Activated CD4-positive, CD25-positive, alpha-beta regulatory T cell treated with anti-CD3 and anti-CD28 coated beads, Interleukin-2, amount 50 U/mL, for 72 hours (primary cell): ENCODE data around the gene DPP6.
"Not testable (repeated sequence)": the region's sequence is repeated elsewhere in the genome, so short reads cannot be mapped to it uniquely, and the experiment has no call there.

ENCODE experiments used
- DNase-seq: peaks from one replicate; pipeline ENCODE4 v3.0.0; 2021

DPP6 gene

GRCh38 chr7:154078523-154078922 is 26.3 kb downstream of the DPP6 start:
- DNase-seq: not testable (repeated sequence)

- DNase-seq: not testable (repeated sequence)
Measured at GRCh38 chr7:154080249-154080648, 28.1 kb downstream of the DPP6 start.

GRCh38 chr7:154087037-154087725 is 35.0 kb downstream of the DPP6 start:
- DNase-seq: not testable (repeated sequence)

- not testable (repeated sequence) for DNase-seq
Measured at GRCh38 chr7:154092093-154092492, 39.9 kb downstream of the DPP6 start.

DNA sequence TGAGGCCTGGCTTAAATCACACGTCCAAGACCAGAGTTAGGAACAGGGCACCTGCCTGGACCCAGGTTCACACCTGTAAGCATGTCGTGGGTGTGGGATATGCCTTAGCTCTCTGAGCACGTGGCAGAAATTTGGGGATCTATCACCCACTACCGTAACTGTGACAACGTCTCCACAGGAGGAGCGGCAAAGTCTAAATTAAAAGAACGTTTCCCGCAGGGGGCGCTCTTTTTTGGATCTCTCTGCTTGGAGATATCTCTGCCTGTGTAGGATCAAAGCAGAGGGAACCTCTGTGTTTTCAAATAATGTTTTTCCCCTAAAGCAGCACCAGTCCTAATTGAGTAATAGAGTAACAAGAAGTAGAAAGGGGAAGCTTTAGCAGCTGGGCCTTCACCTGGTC is 43.0 kb downstream of the DPP6 start:
- not testable (repeated sequence) for DNase-seq

GRCh38 chr7:154105063-154105462 is 52.9 kb downstream of the DPP6 start:
- DNase-seq: not testable (repeated sequence)

DNA sequence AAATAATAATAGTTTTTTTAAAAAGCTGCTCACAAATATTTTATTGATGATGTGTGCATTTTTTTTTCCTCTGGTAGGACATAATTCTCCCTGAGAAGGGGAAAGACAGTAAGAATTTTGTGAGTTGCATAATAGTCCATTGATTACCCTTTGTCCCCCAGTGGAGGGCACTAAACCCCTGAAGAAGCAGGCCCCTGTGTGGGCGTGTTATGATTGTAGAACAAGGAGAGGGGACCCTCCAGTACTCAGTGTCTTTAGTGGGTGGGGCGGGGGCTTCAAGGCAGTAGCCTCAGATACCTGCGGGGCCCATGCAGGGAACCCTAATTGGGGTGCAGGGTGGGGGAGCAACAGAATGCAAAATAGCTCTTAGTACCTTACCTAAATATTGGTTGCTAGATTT is 57.4 kb downstream of the DPP6 start:
- DNase-seq: not testable (repeated sequence)

GRCh38 chr7:154113732-154114351 is 61.6 kb downstream of the DPP6 start:
- DNase-seq: not testable (repeated sequence)

GRCh38 chr7:154117411-154118390 is 65.5 kb downstream of the DPP6 start:
- not testable (repeated sequence) for DNase-seq

DNA sequence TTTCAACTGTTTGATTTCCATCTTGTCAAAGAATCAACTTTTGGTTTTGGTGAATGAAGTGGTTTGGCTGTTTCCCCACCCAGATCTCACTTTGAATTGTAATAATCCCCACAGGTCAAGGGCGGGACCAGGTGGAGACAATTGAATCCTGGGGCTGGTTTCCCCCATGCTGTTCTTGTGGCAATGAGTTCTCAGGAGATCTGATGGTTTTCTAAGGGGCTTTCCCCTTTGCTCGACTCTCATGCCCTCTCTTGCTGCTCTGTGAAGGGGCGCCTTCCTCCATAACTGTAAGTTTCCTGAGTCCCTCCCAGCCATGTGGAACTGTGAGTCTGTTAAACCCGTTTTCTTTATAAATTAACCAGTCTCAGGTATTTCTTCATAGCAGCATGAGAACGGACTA is 68.6 kb downstream of the DPP6 start:
- not testable (repeated sequence) for DNase-seq

DNA sequence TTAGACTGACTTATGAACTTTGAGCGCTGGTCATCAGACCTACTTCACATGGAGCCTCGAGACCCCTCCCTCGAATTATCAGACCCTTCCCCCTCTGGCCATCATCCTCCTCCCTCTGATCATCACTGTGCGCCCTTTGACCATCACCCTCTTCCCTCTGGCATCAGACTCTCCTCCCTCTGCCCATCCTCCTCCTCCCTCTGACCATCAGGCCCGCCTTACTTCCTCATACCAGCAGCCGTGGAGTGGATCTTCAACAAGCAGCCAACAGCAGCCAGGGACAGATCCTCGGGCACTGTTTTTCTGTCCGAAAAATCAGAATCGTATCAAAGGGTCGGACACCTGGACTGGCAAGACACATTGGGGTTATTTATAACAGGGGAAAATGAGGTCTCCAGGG is 70.5 kb downstream of the DPP6 start:
- not testable (repeated sequence) for DNase-seq

- not testable (repeated sequence) for DNase-seq
Measured at GRCh38 chr7:154123397-154123796, 71.2 kb downstream of the DPP6 start.

DNA sequence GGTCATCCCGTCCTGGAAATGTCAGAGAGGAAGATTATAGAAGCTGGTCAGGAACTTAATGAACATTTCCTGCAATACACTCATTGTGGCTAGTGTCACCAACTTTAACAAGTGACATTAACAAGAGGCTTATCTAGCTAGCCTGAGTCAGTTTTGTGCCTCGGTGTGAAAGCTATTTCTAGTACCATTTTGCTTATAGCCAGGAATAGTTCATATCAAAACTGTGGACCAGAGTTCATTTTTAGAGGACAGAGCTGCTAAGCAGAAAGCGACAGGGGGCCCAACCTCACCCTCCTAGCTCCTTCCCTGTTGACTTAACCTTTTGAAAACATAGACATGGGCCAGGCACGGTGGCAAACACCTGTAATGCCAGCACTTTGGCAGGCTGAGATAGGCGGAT is 76.9 kb downstream of the DPP6 start:
- DNase-seq: not testable (repeated sequence)

GRCh38 chr7:154132617-154133016 is 80.4 kb downstream of the DPP6 start:
- DNase-seq: not testable (repeated sequence)

- not testable (repeated sequence) for DNase-seq
Measured at GRCh38 chr7:154133703-154134277, 81.6 kb downstream of the DPP6 start.

GRCh38 chr7:154134698-154135097 is 82.5 kb downstream of the DPP6 start:
- DNase-seq: not testable (repeated sequence)

GRCh38 chr7:154135646-154136045 is 83.4 kb downstream of the DPP6 start:
- DNase-seq: not testable (repeated sequence)

- not testable (repeated sequence) for DNase-seq
Measured at GRCh38 chr7:154145922-154146706, 93.9 kb downstream of the DPP6 start.

DNA sequence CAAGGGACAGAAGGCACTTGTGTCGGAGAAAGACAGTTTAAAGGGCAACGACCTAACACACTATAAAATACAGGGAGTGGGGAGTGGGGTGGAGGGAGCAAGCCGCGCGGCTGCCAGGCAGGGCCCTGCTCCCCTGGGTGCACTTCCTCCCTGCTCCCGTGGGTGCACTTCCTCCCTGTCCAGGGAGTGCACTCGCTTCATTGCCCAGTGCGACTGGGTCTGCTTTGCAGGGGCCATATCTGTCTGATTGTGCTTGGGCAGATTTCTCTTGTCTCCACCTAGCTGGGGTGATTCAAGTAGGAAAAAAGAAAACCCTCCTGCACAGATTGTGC is 94.5 kb downstream of the DPP6 start:
- not testable (repeated sequence) for DNase-seq

- DNase-seq: not testable (repeated sequence)
Measured at GRCh38 chr7:154148791-154149516, 96.8 kb downstream of the DPP6 start.

- not testable (repeated sequence) for DNase-seq
Measured at GRCh38 chr7:154150656-154151055, 98.5 kb downstream of the DPP6 start.
